Activated CD8-positive, alpha-beta T cell treated with anti-CD3 and anti-CD28 coated beads, Interleukin-2, amount 10 ng/mL, durations not matched to agents 7 days and 5 days (primary cell): Measurements from ENCODE around the gene RILPL2. TPM values are rescaled to one million over a fixed set of nuclear protein-coding genes. Genes with fewer than 3 reads are reported as not detected.
"Not testable (repeated sequence)": the region's sequence is repeated elsewhere in the genome, so short reads cannot be mapped to it uniquely, and the experiment has no call there.

ENCODE experiments used
- ATAC-seq: fragments of 150-1000 bp; cut with Tn5 transposase; one replicate; pipeline ENCODE4 v1.10.0; 2021; ENCODE audit warnings: moderate library complexity
- CTCF ChIA-PET: fragments of 350-600 bp; sonication (Branson Sonifier 250); formaldehyde crosslinking; loops from one replicate; lab custom pipeline; 2021; ENCODE audit warnings: antibody characterized with exemption; lab: Charles Lee
- POLR2A ChIA-PET: fragments of 350-600 bp; sonication (Branson Sonifier 250); formaldehyde crosslinking; loops from one replicate; lab custom pipeline; 2021; ENCODE audit warnings: antibody characterized with exemption; lab: Charles Lee
- DNase-seq: peaks from one replicate; pipeline ENCODE4 v3.0.0-alpha.2; 2020
- H3K27ac Mint-ChIP-seq: one replicate; pipeline ENCODE4 v1.8.0; 2021; ENCODE audit warnings: mild to moderate bottlenecking, mixed read lengths
- H3K27me3 Mint-ChIP-seq: one replicate; pipeline ENCODE4 v1.8.0; 2021; ENCODE audit warnings: low read depth, mixed read lengths
- H3K36me3 Mint-ChIP-seq: one replicate; pipeline ENCODE4 v1.8.0; 2021; ENCODE audit warnings: low read depth, mixed read lengths
- H3K4me1 Mint-ChIP-seq: one replicate; pipeline ENCODE4 v1.8.0; 2021; ENCODE audit warnings: low read depth, mixed read lengths
- H3K4me3 Mint-ChIP-seq: one replicate; pipeline ENCODE4 v1.8.0; 2021; ENCODE audit warnings: mild to moderate bottlenecking, mixed read lengths
- H3K9me3 Mint-ChIP-seq: one replicate; pipeline ENCODE4 v1.8.0; 2022; ENCODE audit warnings: mixed read lengths; ENCODE audit not compliant: insufficient read depth
- total RNA-seq, 2 experiments: library from RNA; stranded (reverse); gene quantifications; one replicate each; pipeline ENCODE4 v1.2.3, GENCODE V29; 2021

The RILPL2 gene
- total RNA-seq, 2 experiments from 2014 or later, result 4.7 to 5.1 TPM

- Mint-ChIP-seq H3K4me3 (no peak overlapping the region), H3K27me3 (no peaks in the 10 kb centered on the region), H3K36me3 (peaks cover 37% of the 10 kb centered on the region), H3K9me3 (no peaks in the 10 kb centered on the region), H3K4me1 (peaks cover 50% of the 10 kb centered on the region), H3K27ac (no peak overlapping the region)
- POLR2A ChIA-PET, result interaction anchor here (2.2 kb wide), 1 partner anchor 25 kb away, joined by 23 read pairs; the partner anchor contains the start of gene SBNO1
- CTCF ChIA-PET, result no interaction called here
- no peak for DNase-seq
- no peak for ATAC-seq
Measured at GRCh38 chr12:123388951-123389559, 47.4 kb downstream of the RILPL2 start.

- Mint-ChIP-seq H3K4me1 (peaks cover 54% of the 10 kb centered on the region), H3K36me3 (peaks cover 33% of the 10 kb centered on the region), H3K27me3 (no peaks in the 10 kb centered on the region), H3K27ac (peak overlapping the region; percentile 93), H3K4me3 (peak overlapping the region; percentile 86), H3K9me3 (no peaks in the 10 kb centered on the region)
- ChIA-PET CTCF (interaction anchor here (0.9 to 1.6 kb wide), 2 partner anchors 23 to 80 kb away, joined by 3 to 11 read pairs; partner anchors contain the start of gene SBNO1), POLR2A (interaction anchor here (1.1 to 2.2 kb wide), 3 partner anchors 24 to 246 kb away, joined by 3 to 23 read pairs (median 4); partner anchors contain the start of gene SBNO1)
- ATAC-seq, result peak; percentile 64
- peak; percentile 77 for DNase-seq
Measured at GRCh38 chr12:123388177-123388950, 48.1 kb downstream of the RILPL2 start.

- DNase-seq (no peak), ATAC-seq (no peak)
- ChIA-PET POLR2A (interaction anchor here (1.1 to 2.2 kb wide), 3 partner anchors 23 to 247 kb away, joined by 3 to 23 read pairs (median 4); partner anchors contain the start of gene SBNO1), CTCF (interaction anchor here (0.9 to 1.6 kb wide), 2 partner anchors 22 to 81 kb away, joined by 3 to 11 read pairs; partner anchors contain the start of gene SBNO1)
- peak overlapping the region; percentile 86 for H3K4me3 Mint-ChIP-seq
- H3K9me3 Mint-ChIP-seq, result no peaks in the 10 kb centered on the region
- H3K27me3 Mint-ChIP-seq, result no peaks in the 10 kb centered on the region
- H3K27ac Mint-ChIP-seq, result peak overlapping the region; percentile 93
- H3K36me3 Mint-ChIP-seq, result peaks cover 28% of the 10 kb centered on the region
- peaks cover 56% of the 10 kb centered on the region for H3K4me1 Mint-ChIP-seq
Measured at GRCh38 chr12:123387508-123388176, 48.8 kb downstream of the RILPL2 start.

GRCh38 chr12:123385536-123385935 is 50.9 kb downstream of the RILPL2 start:
- ChIA-PET CTCF (interaction anchor here (1.3 kb wide), 1 partner anchor 20 kb away, joined by 4 read pairs; no protein-coding TSS in a partner anchor), POLR2A (interaction anchor here (1.6 to 2.9 kb wide), 4 partner anchors 21 to 217 kb away, joined by 4 to 41 read pairs (median 9); partner anchors contain the start of genes DDX55, MPHOSPH9, MTRFR and SBNO1)
- H3K4me3 Mint-ChIP-seq, DNase-seq, ATAC-seq, H3K36me3 Mint-ChIP-seq, H3K27me3 Mint-ChIP-seq, H3K9me3 Mint-ChIP-seq, H3K27ac Mint-ChIP-seq: not testable (repeated sequence)
- H3K4me1 Mint-ChIP-seq, result peaks cover 42% of the 10 kb centered on the region

GRCh38 chr12:123384994-123385376 is 51.5 kb downstream of the RILPL2 start:
- DNase-seq (no peak), ATAC-seq (no peak)
- Mint-ChIP-seq H3K4me1 (peaks cover 37% of the 10 kb centered on the region), H3K9me3 (no peaks in the 10 kb centered on the region), H3K36me3 (peaks cover 2% of the 10 kb centered on the region), H3K4me3 (peak overlapping the region; percentile 96), H3K27ac (no peak overlapping the region), H3K27me3 (no peaks in the 10 kb centered on the region)
- CTCF ChIA-PET, result interaction anchor here (1.3 to 2.0 kb wide), 3 partner anchors 19 to 152 kb away, joined by 4 to 41 read pairs (median 5); partner anchors contain the start of genes MPHOSPH9 and SBNO1
- POLR2A ChIA-PET, result interaction anchor here (1.0 to 2.9 kb wide), 7 partner anchors 21 to 217 kb away, joined by 3 to 41 read pairs (median 5); partner anchors contain the start of genes DDX55, MPHOSPH9, MTRFR and SBNO1

- H3K4me1 Mint-ChIP-seq, result peaks cover 34% of the 10 kb centered on the region
- H3K36me3 Mint-ChIP-seq, result no peaks in the 10 kb centered on the region
- no peaks in the 10 kb centered on the region for H3K9me3 Mint-ChIP-seq
- ChIA-PET POLR2A (interaction anchor here (0.7 to 2.9 kb wide), 13 partner anchors 20 to 218 kb away, joined by 3 to 41 read pairs (median 4); partner anchors contain the start of genes DDX55, MPHOSPH9, MTRFR and SBNO1), CTCF (interaction anchor here (0.6 to 2.0 kb wide), 8 partner anchors 11 to 197 kb away, joined by 3 to 41 read pairs (median 4); partner anchors contain the start of genes MPHOSPH9 and SBNO1)
- ATAC-seq, result peak; percentile 6
- peak overlapping the region; percentile 83 for H3K27ac Mint-ChIP-seq
- peak overlapping the region; percentile 96 for H3K4me3 Mint-ChIP-seq
- no peaks in the 10 kb centered on the region for H3K27me3 Mint-ChIP-seq
- peak; percentile 43 for DNase-seq
Measured at GRCh38 chr12:123384318-123384993, 52.0 kb downstream of the RILPL2 start.

GRCh38 chr12:123382684-123383083 is 53.8 kb downstream of the RILPL2 start:
- Mint-ChIP-seq H3K27me3 (no peaks in the 10 kb centered on the region), H3K4me3 (peak overlapping the region; percentile 56), H3K9me3 (no peaks in the 10 kb centered on the region), H3K4me1 (peaks cover 26% of the 10 kb centered on the region), H3K36me3 (no peaks in the 10 kb centered on the region), H3K27ac (no peak overlapping the region)
- CTCF ChIA-PET, result interaction anchor here (1.3 kb wide), 1 partner anchor 18 kb away, joined by 3 read pairs; no protein-coding TSS in a partner anchor
- DNase-seq (no peak), ATAC-seq (no peak)
- POLR2A ChIA-PET, result interaction anchor here (2.9 kb wide), 1 partner anchor 18 kb away, joined by 41 read pairs; the partner anchor contains the start of gene SBNO1

GRCh38 chr12:123379391-123379790 is 57.1 kb downstream of the RILPL2 start:
- ATAC-seq (no peak), DNase-seq (no peak)
- Mint-ChIP-seq H3K9me3 (no peaks in the 10 kb centered on the region), H3K27ac (no peak overlapping the region), H3K27me3 (no peaks in the 10 kb centered on the region), H3K4me1 (peaks cover 8% of the 10 kb centered on the region), H3K4me3 (no peak overlapping the region), H3K36me3 (no peaks in the 10 kb centered on the region)
- ChIA-PET CTCF (interaction anchor here (1.4 kb wide), 1 partner anchor 13 kb away, joined by 9 read pairs; no protein-coding TSS in a partner anchor), POLR2A (no interaction called here)

GRCh38 chr12:123372415-123372814 is 64.1 kb downstream of the RILPL2 start:
- ATAC-seq, H3K27me3 Mint-ChIP-seq, H3K9me3 Mint-ChIP-seq, DNase-seq, POLR2A ChIA-PET, H3K36me3 Mint-ChIP-seq, CTCF ChIA-PET, H3K27ac Mint-ChIP-seq, H3K4me1 Mint-ChIP-seq, H3K4me3 Mint-ChIP-seq: not testable (repeated sequence)

GRCh38 chr12:123371667-123372368 is 64.7 kb downstream of the RILPL2 start:
- POLR2A ChIA-PET, H3K36me3 Mint-ChIP-seq, H3K9me3 Mint-ChIP-seq, H3K27ac Mint-ChIP-seq, H3K4me3 Mint-ChIP-seq, ATAC-seq, H3K27me3 Mint-ChIP-seq, H3K4me1 Mint-ChIP-seq, DNase-seq, CTCF ChIA-PET: not testable (repeated sequence)
